Right renal pelvis (tissue), 4 donors: ENCODE data around the gene CYP2R1. TPM values are rescaled to one million over a fixed set of nuclear protein-coding genes. Genes with fewer than 3 reads are reported as not detected.

Source experiments
- DNase-seq, 4 donors: peaks; one replicate each; pipeline ENCODE4 v3.0.0-alpha.2; 2013; ENCODE audit warnings: low read depth in 4 of 4, low spot score in 3 of 4, missing footprints in 1 of 4
- polyA plus RNA-seq, 4 donors: library from polyadenylated mRNA; unstranded; fragments of 120-200 nt; gene quantifications; one replicate each; pipeline ENCODE4 v1.2.1, GENCODE V29; 2013; ENCODE audit not compliant: insufficient read length in 4 of 4

The CYP2R1 gene
- 10 to 100 TPM; 20.8 to 23.0 (median 21.8) TPM for polyA plus RNA-seq

GRCh38 chr11:14892036-14892556, at the start of gene CYP2R1:
Gene CYP2R1, minus strand, starts transcription at chr11:14892231. Its CDS starts 26 bp downstream, at chr11:14892205.
- DNase-seq = peak; percentile 84 to 90 (median 86)

DNA sequence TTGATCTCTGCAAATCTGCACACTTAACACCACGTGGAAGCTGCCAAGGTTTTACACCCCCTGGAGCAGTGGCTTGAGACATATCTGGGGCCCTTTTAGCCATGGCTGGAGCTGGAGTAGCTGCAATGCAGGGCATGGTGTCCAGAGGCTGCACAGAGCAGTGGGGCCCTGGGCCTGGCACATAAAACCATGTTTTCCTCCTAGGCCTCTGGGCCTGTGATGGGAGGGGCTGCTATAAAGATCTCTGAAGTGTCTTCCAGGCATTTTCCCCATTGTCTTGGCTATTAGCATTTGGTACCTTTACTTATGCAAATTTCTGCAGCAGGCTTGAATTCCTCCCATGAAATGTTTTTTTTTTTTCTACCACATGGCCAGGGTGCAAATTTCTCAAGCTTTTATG, 46.9 kb upstream of the CYP2R1 start:
- DNase-seq = no peak

- no peak for DNase-seq
These were observed 42.8 kb upstream of the CYP2R1 start for GRCh38 chr11:14934641-14935351.

- no peak for DNase-seq
These were observed 40.4 kb upstream of the CYP2R1 start for GRCh38 chr11:14932447-14932846.

GRCh38 chr11:14930369-14930768, 38.3 kb upstream of the CYP2R1 start:
- DNase-seq = no peak

DNA sequence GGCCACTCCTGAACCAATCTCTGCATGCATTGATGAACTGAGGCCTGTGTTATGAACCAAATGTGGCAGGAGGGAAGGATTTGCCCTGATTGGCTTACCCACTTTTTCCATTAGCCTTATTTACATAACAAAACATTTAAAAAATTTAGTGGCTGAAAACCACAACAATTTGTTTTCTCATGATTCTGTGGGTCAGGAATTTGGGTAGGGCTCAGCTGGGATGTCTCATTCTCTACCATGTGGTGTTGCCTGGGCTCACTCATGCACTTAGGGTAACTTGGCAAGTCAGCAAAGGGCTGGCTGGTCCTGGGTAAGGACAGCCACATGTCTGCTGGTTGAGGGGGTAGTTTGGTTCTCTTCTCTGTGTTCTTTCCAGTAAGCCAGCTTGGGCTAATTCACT, 35.1 kb upstream of the CYP2R1 start:
- no peak for DNase-seq

DNA sequence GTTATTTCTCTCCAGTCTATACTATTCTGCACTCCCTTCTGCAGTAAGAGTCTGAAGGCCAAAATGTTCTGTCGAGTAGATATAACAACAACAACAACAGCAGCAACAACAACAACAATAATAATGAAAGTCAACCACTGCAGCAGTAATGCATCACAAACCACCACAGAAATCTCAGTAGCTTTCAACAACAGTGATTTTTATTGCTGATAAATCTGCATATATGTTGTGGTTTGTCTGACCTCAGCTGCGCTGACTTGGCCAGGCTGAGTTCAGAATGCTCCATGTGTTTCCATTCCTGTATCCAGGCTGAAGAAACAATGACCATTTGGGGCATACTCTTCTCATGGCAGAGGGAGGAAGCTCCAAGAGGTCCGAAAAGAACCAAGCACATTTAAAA, 32.3 kb upstream of the CYP2R1 start:
- DNase-seq = no peak

DNA sequence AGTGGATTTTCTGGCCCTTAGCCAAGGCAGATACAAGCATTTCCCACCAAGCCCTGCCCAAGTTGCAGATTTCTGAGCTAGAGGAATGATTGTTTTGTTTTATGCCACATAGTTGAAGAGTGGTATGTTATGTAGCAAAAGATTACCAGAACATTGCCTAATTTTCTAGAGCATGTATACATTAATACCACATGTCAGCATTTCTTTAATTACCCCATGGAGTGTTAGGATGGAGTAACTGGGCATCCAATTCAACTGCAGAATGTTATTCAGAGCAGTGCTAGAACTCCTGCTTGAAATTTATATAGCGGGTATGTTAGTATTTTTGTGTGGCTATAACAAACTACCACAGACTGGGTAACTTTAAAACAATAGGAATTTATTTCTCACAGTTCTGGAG, 24.4 kb upstream of the CYP2R1 start:
- DNase-seq = no peak

- DNase-seq = no peak
These were observed 22.5 kb upstream of the CYP2R1 start for GRCh38 chr11:14914536-14914935.

- peak in 1 of 4 donors; percentile 35 for DNase-seq
These were observed 16.3 kb upstream of the CYP2R1 start for GRCh38 chr11:14908214-14908880.

DNA sequence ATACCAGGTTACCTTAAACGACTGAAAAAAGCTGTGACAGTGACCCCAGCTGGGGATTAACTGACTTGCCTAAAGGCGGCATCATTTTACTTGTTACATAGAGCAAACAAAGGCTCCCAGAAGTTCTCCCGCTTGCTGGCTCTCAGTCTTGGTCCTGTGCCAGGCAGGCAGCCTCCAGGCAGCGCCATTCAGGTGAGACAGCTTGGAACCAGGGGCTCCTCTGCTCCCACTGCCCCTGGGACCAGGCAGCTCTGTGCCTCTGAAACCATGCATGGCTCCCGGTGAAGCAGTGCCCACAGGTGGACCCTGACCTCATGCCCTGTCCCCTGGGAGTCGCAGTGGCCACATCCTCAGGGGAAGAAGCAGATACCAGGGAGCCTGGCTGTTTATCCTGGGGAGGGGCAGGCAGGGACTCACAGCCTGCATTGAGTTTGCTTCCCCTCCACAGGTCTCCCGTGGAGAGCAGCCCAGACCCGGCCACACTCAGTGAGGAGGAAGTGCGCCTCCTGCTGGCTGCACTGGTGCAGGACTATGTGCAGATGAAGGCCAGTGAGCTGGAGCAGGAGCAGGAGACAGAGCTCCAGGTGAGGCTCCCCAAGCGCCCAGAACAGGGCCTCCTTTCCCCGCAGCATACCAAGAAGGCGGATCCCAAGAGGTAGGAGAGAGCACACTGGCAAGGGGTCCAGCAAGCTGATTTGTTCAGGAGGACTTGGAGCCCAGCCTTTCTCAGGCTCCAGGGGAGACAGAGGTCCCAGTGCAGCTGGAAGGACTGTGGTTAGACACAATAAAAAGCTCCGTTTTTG, 15.6 kb upstream of the CYP2R1 start:
- DNase-seq = peak in 1 of 4 donors; percentile 14

GRCh38 chr11:14906993-14907392, 15.0 kb upstream of the CYP2R1 start:
- no peak for DNase-seq

- no peak for DNase-seq
These were observed 14.5 kb upstream of the CYP2R1 start for GRCh38 chr11:14906578-14906977.

GRCh38 chr11:14905104-14906033, 13.3 kb upstream of the CYP2R1 start:
- DNase-seq = peak in 1 of 4 donors; percentile 14

GRCh38 chr11:14904745-14905103, 12.7 kb upstream of the CYP2R1 start:
- DNase-seq = peak in 2 of 4 donors; percentile 46 to 63

DNA sequence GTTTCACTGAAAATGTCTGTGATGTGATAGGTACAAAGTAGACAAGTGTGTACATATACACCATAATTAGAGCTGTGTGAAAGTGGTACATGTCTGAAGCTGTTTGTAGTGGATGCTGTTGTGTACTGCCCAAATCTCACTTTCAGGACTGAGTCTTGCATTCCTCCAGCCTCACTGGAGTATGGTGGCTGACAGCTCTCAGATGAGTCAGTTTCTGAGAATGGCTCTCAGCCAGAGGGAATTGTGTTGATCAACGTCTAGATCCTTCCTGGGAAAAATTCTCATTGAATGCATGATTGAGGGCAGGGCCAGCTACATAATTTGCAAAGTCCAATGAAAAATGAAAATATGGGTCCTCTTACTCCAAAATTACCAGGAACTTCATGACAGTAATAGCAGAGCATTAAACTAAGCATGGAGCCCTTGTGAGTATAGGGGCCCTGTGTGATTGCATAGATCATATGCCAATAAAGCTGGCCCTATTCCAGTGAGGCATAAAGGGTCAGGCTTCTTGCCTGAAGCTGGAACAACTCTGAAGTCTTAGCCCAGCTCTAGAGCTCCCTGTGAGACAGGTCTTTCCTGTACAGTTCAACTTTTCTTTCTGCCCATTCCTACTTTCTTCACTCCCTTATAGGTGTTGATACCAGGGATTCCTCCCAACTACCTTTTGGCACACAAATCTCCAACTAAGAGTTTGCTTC, 10.8 kb upstream of the CYP2R1 start:
- no peak for DNase-seq

- no peak for DNase-seq
These were observed 6.9 kb upstream of the CYP2R1 start for GRCh38 chr11:14898906-14899305.

GRCh38 chr11:14898355-14898754, 6.3 kb upstream of the CYP2R1 start:
- DNase-seq = no peak
